CD4-positive, alpha-beta T cell treated with Interleukin-4 for 4 hours (primary cell): Measurements from ENCODE around the gene PLEKHN1.
"Not testable (repeated sequence)": the region's sequence is repeated elsewhere in the genome, so short reads cannot be mapped to it uniquely, and the experiment has no call there.

Source experiments
- DNase-seq: peaks from one replicate; pipeline ENCODE4 v3.0.0-alpha.2; 2020

The PLEKHN1 gene

GRCh38 chr1:995665-996633 is 29.7 kb downstream of the PLEKHN1 start:
- DNase-seq: no peak

DNA sequence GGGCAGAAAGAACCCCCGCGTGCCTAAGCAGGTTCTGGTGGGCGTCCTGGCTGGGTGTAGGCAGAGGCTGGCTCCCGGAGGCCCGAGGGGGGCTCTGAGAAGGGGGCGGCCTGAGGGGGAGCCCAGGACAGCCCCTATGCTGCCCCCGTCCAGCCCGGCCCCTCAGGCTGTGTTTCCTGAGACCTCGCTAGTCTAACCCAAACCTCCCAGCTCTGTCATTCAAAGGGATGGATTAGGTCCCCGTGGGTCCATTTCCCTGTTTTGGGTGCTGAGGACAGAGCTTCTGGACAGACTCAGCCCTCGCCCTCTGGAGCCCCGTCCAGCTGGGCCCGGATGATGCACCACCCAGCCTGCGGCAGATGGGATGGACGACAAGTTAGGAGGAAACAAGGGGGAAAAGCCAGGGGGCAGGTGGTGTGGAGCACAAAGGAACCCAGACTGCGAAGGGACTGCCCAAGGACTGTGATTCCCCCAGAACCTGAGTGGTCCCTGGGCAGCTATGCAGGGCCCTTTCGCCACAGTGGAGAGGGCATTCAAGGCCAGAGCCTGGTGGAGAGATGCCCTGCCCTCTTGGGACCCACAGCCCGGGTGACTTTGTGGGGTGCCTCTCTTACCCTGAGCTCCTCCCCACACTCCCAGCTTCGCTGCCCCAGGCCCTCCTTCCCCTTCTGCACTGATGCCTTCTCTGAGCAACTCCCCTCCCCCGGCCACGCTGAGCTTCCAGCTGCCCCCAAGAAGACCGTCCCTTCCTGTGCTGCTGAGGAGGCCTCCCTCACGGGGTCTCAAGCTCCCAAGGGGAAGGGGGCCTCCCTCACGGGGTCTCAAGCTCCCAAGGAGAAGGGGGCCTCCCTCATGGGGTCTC is 30.8 kb downstream of the PLEKHN1 start:
- no peak for DNase-seq

- DNase-seq: no peak
Observed at GRCh38 chr1:997713-997992, 31.4 kb downstream of the PLEKHN1 start.

DNA sequence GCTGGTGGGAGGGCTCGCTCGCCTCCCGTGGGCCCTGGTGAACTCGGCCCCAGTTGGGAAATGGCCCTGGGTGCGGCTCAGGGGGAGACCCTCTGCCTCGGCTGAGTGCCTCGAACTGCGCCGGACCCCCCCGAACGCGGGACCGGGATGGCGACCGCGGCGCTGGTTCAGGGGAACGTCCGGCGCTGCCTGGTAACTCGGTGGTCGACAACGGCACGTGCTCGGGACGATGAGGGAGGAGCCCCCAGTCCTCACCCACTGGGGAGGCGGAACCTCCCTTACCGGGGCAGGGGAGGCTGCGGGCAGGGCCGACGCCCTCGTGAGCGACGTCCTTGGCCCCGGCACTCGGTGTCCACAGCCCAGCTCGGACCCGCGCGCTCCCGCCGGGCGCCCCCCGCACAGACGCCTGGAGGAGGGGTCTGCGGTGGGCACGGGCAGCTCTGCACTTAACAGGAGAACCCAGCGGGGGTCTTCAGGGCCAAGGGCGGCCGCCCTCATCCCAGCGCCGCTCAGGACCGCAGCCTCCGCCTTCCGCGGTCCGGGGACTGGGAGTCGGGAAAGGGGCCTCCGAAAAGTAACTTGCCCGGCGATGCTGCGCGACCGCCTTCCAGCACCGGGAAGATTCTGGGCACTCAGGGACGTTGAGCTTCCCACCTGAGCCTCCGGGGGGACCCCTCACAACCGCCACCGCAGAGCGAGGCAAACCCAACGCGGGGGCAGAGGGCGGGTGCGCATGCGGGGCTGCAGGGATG is 31.9 kb downstream of the PLEKHN1 start:
- no peak for DNase-seq

DNA sequence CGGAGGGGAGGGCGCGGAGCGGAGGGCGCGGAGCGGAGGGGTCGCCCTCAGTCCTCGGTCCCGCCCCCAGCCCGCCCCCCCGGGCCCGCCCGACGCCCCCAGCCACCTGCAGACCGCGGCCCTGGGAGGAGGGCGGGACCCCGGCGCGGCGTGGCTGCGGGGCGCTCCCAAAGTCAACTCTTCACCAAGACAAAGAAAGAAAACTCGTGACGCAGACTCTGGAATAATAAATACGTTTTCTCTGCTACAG is 32.4 kb downstream of the PLEKHN1 start:
- DNase-seq: no peak

- no peak for DNase-seq
Observed at GRCh38 chr1:998995-999724, 32.9 kb downstream of the PLEKHN1 start.

DNA sequence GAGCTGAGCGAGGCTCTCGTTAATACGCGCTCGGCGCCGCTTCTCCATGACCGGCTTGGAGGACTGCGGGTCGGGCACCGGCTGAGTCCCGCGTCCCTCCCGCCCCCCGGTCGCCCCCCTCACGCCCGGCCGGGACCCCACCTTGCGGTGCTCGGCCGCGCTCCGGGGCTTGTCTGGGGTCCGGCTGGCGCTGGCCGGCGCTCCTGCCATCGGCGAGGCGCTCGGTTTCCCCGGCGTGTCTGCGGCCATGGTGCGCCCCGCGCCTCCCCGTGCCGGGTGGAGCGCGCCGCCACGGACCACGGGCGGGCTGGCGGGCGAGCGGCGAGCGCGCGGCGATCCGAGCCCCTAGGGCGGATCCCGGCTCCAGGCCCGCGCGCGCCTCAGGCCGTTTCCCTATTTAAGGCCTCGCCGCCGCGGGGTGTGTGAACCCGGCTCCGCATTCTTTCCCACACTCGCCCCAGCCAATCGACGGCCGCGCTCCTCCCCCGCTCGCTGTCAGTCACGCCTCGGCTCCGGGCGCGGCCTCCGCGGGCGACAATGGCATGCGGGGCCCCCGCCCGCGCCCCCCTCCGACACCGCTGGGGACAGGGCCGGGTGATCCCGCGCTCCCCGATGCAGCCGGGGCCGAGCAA is 33.6 kb downstream of the PLEKHN1 start, which contains the start of gene HES4:
Gene HES4, minus strand, starts transcription at position 373 of the 632 bp plus-strand sequence. Its CDS starts 124 bp downstream, at position 249.
- DNase-seq: peak; percentile 32

DNA sequence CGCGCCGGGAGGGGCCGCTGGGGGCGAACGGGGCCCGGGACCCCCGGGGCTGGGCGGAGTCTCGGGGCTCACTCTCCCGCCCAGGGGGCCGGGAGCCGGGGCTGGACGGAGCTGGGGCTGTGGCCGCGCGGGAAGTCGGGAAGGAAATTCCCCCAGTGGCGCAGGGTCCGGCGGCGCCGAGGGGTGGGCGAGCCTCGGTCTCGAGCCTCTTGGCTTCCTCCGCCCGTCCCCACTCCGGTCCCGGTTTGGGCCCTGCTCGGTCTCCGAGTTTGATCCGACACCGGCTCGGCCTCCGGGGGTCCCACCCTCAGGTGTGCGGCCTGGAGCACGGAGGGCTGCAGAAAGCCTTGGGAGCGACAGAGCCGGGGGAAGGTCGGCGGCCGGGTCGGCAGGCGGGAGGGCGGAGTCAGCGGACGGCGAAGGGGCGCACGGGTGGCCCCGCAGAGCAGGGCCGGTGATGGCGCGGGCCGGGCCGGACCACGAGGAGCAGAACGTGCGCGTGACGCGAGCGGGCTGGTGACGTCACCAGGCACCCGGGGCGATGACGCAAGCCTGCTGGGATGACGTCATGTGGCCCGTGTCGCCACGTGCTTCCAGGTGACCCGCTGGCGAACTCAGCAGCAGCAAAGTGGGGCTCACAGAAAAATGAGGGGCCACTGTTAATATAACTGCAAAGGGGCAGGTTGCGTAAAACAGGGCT is 34.2 kb downstream of the PLEKHN1 start:
- peak; percentile 48 for DNase-seq

DNA sequence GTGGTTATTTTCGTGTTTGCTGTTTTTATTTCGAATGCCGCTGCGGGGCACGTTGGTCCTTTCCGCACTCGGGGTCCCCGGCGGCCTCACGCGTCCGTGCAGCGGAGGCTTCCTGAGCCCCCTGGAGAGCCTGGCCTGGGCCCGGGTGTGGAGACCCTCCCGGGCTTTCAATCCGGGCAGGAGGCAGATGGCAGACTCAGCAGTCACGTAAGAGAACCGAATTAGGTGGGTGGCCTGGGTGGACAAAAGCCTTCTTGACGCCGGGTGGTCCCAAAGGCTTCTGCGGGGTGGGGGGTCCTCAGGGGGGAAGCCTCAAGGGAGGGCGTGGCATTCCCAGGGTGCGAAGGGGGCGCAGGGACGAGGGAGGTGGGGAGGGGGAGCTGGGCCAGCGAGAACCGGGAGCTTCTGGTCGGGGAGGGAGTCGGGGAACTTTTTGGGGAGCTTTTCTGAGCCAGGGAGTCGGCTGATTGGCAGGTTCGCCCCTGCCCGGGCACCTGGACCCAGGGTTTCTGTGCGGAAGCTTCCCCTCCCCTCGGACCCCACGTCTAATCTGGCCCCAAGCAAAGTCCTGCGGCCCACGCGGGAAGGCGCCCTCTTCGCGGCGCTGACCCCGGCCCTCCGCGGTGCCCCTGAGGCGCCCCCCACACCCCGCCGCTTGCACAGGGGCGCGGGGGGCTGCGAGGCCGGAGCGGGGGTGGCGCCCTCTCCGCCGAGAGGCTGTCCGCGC is 34.9 kb downstream of the PLEKHN1 start:
- no peak for DNase-seq

GRCh38 chr1:1003618-1004419 is 37.5 kb downstream of the PLEKHN1 start:
- DNase-seq: no peak

DNA sequence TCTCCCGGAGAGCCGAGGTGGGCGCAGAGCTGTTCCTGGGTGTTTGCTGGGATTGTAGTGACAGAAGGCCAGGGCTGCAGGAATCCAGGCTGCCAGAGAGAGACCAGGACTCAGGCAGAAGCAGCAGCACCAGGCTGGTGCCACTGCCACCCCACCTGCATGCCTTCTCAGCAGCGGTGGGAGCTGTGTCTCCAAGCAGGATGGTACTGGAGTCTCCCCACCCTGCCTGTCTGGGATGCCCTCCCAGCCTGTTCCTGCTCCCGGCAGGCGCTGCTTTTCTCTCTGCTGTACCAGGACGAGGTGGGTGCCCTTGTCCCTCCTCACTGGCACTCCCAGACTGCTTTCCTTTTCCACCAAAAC is 38.1 kb downstream of the PLEKHN1 start:
- DNase-seq: no peak

DNA sequence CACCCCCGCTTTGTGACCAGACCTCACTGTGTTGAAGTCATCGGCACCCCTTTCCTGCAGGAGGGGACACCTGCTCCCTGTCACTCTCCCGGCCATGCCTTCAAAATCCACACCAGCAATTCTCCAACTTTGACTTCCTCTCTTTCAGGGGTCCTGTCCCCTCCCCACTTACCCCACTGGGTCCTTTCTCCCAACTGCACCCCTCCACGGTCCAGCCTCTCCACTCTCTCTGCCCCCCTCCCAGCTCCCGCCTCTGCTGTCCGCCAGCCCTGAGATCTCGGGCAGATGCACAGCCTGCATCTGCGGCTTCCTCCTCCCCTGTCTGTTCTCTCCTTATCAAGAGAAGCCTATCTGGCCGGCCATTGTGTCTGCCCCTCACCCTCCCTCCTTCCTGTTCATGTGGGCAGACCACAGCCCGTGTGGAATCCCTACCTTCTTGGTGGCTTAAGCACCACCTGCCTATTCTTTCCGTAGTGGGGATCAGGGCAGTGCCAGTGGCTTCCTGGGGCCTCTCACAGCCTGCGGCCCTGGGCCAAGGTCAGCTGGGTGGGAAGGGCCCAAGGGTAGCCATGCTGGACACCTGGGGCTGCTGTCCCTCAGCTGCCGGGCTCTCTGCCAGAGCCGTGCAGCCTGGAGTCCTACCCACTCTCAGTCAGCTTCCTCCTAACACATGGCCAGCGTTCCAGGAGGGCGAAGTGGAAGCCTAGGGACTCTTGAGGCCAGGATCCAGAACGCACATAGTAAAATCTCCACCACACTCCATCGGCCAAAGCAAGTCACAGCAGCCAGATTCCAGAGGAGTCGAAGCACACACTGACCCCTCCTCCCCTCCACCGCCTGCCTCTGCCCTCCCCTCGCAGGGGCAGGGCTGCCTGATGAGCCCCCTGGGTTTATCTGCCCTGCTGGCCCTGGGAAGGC is 38.8 kb downstream of the PLEKHN1 start:
- DNase-seq: no peak

- DNase-seq: no peak
Observed at GRCh38 chr1:1005774-1006304, 39.6 kb downstream of the PLEKHN1 start.

GRCh38 chr1:1006305-1007159 is 40.2 kb downstream of the PLEKHN1 start:
- DNase-seq: no peak

DNA sequence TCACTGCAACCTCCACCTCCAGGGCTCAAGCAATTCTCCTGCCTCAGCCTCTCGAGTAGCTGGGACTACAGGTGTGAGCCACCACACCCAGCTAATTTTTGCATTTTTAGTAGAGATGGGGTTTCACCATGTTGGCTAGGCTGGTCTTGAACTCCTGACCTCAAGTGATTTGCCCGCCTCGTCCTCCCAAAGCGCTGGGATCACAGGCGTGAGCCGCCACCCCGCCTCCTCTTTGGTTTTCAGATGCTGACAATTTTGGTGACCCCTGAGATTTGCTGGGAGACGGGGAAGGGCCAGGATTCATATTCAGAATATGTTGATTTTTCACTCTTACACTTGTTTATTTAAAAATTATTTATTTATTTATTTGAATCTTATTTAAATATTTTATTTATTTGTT is 43.8 kb downstream of the PLEKHN1 start:
- not testable (repeated sequence) for DNase-seq

DNA sequence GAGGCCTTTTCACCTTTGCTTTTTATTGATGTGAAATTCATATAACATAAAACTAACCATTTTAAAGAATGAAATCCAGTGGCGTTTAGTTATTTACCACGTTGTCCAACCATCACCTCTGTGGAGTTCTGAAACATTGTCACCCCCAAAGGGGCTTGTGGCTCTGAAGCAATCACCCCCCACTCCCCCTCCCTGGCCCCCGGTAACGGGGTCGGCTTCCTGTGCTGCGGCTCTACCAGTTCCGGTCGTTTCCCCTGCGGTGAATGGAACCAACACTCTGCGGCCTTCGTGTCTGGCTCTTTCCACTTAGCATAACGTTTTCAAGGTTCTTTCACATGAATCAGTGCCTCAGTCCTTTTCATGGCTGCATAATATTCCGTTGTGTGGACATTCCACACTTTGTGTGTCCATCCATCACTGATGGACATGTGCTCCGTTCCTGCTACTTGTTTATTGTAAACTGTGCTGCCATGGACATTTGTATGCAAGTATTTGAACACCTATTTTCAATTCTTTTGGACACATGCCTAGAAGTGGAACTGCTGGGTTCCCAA is 45.2 kb downstream of the PLEKHN1 start:
- DNase-seq: no peak

DNA sequence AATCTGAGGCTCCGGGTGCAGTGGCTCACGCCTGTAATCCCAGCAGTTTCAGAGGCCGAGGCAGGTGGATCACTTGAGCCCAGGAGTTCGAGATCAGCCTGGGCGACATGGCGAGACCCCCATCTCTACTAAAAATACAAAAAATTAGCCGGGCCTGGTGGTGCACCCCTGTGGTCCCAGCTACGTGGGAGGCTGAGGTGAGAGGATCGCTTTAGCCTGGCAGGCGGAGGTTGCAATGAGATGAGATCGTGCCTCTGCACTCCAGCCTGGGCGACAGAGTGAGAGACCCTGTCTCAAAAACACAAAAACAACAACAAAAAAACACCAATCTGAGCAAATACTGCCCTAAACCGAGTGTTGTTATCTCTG is 46.4 kb downstream of the PLEKHN1 start:
- DNase-seq: not testable (repeated sequence)
